C4-2B (cell line): Measurements from ENCODE around the gene CEP295NL.

Source experiments
- ZFX ChIP-seq: fragments of 450-650 bp; IDR thresholded peaks from 2 replicates; pipeline ENCODE4 v1.6.1; 2017
- TF ChIP-seq, protein P1 (sequence below): fragments of 450-650 bp; conservative IDR thresholded peaks from 2 replicates; pipeline ENCODE4 v1.5.1; 2017; ENCODE audit warnings: mild to moderate bottlenecking

- TF ChIP-seq, protein P1, sequence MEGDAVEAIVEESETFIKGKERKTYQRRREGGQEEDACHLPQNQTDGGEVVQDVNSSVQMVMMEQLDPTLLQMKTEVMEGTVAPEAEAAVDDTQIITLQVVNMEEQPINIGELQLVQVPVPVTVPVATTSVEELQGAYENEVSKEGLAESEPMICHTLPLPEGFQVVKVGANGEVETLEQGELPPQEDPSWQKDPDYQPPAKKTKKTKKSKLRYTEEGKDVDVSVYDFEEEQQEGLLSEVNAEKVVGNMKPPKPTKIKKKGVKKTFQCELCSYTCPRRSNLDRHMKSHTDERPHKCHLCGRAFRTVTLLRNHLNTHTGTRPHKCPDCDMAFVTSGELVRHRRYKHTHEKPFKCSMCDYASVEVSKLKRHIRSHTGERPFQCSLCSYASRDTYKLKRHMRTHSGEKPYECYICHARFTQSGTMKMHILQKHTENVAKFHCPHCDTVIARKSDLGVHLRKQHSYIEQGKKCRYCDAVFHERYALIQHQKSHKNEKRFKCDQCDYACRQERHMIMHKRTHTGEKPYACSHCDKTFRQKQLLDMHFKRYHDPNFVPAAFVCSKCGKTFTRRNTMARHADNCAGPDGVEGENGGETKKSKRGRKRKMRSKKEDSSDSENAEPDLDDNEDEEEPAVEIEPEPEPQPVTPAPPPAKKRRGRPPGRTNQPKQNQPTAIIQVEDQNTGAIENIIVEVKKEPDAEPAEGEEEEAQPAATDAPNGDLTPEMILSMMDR = no peak
- no peak for TF ChIP-seq ZFX
Measured at GRCh38 chr17:78910497-78911284, 7.7 kb upstream of the CEP295NL start.
